Osteocyte (in vitro differentiated cells): Measurements from ENCODE around the gene KIFC3. TPM values are rescaled to one million over a fixed set of nuclear protein-coding genes. Genes with fewer than 3 reads are reported as not detected.

Experiments
- microRNA-seq: library from miRNA; unstranded; fragments of <30 nt; microRNA quantifications from one replicate; pipeline ENCODE4 v1.1.0, GENCODE V29; 2020; ENCODE audit not compliant: unreplicated experiment
- total RNA-seq: library from RNA; stranded (reverse); gene quantifications from 2 replicates; pipeline ENCODE4 v1.2.1, GENCODE V29; 2021

KIFC3 gene
- total RNA-seq, 1 donor from 2014 or later = 196 TPM

Small RNA genes lying within 50 kb of the gene (microRNA-seq; reads per million reads assigned to microRNA genes)
- not detected for gene MIR6772

Other genes with a start within 250 kb of the KIFC3 start
- 4.6 and 4.8 TPM in 2 replicates for gene ADGRG1, start 173.9 kb downstream of the KIFC3 start, total RNA-seq
- not detected in 2 replicates for gene ADGRG3, start 134.2 kb downstream of the KIFC3 start, total RNA-seq
- gene DRC7, start 107.7 kb downstream of the KIFC3 start, total RNA-seq = not detected in 2 replicates
- gene KATNB1, start 66.7 kb downstream of the KIFC3 start, total RNA-seq = 14.2 and 15.9 TPM in 2 replicates
- not detected in 2 replicates for gene CNGB1, start 168.6 kb upstream of the KIFC3 start, total RNA-seq
- gene ZNF319, start 198.2 kb upstream of the KIFC3 start, total RNA-seq = 11.9 and 14.9 TPM in 2 replicates
- gene USB1, start 198.9 kb upstream of the KIFC3 start, total RNA-seq = 43.4 and 45.5 TPM in 2 replicates
- 4.9 and 5.2 TPM in 2 replicates for gene MMP15, start 223.3 kb upstream of the KIFC3 start, total RNA-seq